B cell (primary cell): ENCODE results near the gene HACD2. TPM values are rescaled to one million over a fixed set of nuclear protein-coding genes. Genes with fewer than 3 reads are reported as not detected.

Source experiments
- ATAC-seq: fragments of 200-7000 bp; cut with Tn5 transposase; one replicate; pipeline ENCODE4 v1.10.0; 2021; ENCODE audit warnings: low read depth, mild to moderate bottlenecking, moderate number of reproducible peaks, moderate library complexity
- CTCF ChIA-PET: fragments of 350-600 bp; sonication (Branson Sonifier 250); formaldehyde crosslinking; loops from one replicate; lab custom pipeline; 2021; ENCODE audit warnings: antibody characterized with exemption, inconsistent platforms; lab: Charles Lee
- POLR2A ChIA-PET: fragments of 350-600 bp; sonication (Branson Sonifier 250); formaldehyde crosslinking; loops from one replicate; lab custom pipeline; 2021; ENCODE audit warnings: antibody characterized with exemption; lab: Charles Lee
- DNase-seq: peaks from one replicate; pipeline ENCODE4 v3.0.0; 2013
- H2AFZ ChIP-seq: 2 replicates; pipeline ENCODE4 v1.6.1; 2012; ENCODE audit warnings: mild to moderate bottlenecking, low read depth, low read length; ENCODE audit not compliant: insufficient read depth, poor library complexity, severe bottlenecking
- H3K27ac ChIP-seq, 2 donors: 1 replicate in 1 of 2; 2 replicates in 1 of 2; pipeline ENCODE4 v1.5.1; 2012 to 2013; ENCODE audit warnings: low read length in 2 of 2, mild to moderate bottlenecking in 2 of 2, moderate library complexity in 1 of 2
- H3K27me3 ChIP-seq, 4 experiments: fragments of 200-600 bp in 1 of 4; sonication (generic) in 1 of 4; replicated peaks in 1 of 4; 1 replicate in 2 of 4; 2 replicates in 2 of 4; pipeline versions ENCODE4 v1.6.1 to v1.7.0; 2013 to 2016; ENCODE audit warnings: low read length in 3 of 4, mild to moderate bottlenecking in 2 of 4, mixed read lengths in 1 of 4, moderate library complexity in 1 of 4; ENCODE audit not compliant: insufficient read depth in 4 of 4, control insufficient read depth in 3 of 4; ENCODE audit errors: control extremely low read depth in 1 of 4
- H3K36me3 ChIP-seq, 2 experiments: replicated peaks in 1 of 2; 1 replicate in 1 of 2; 2 replicates in 1 of 2; pipeline versions ENCODE4 v1.6.1 to v1.7.1; 2013; ENCODE audit warnings: low read length in 1 of 2; ENCODE audit not compliant: insufficient read depth in 2 of 2, control insufficient read depth in 1 of 2; ENCODE audit errors: control extremely low read depth in 1 of 2, extremely low read depth in 1 of 2
- H3K4me1 ChIP-seq, 2 donors: fragments of 200-600 bp in 1 of 2; sonication (generic) in 1 of 2; 1 replicate in 1 of 2; 2 replicates in 1 of 2; pipeline versions ENCODE4 v1.5.1 to v1.6.1; 2013 to 2017; ENCODE audit warnings: low read length in 2 of 2; ENCODE audit not compliant: control insufficient read depth in 2 of 2, insufficient read depth in 2 of 2
- H3K4me2 ChIP-seq: replicated peaks from 2 replicates; pipeline ENCODE3; 2012; ENCODE audit warnings: mild to moderate bottlenecking, low read depth, low read length; ENCODE audit not compliant: poor library complexity, severe bottlenecking
- H3K4me3 ChIP-seq, 5 experiments: fragments of 200-600 bp in 1 of 5; sonication (generic) in 1 of 5; 1 replicate in 3 of 5; 2 replicates in 2 of 5; pipeline versions ENCODE4 v1.5.1 to v1.7.0; 2011 to 2016; ENCODE audit warnings: low read length in 4 of 5, mild to moderate bottlenecking in 4 of 5, low read depth in 2 of 5, control low read depth in 1 of 5, moderate library complexity in 1 of 5; ENCODE audit not compliant: insufficient read depth in 1 of 5; ENCODE audit errors: control extremely low read depth in 1 of 5, extremely low read depth in 1 of 5
- H3K79me2 ChIP-seq: fragments of 200-600 bp; sonication (generic); one replicate; pipeline ENCODE4 v1.6.0; 2016; ENCODE audit warnings: low read length; ENCODE audit not compliant: control insufficient read depth, insufficient read depth
- H3K9ac ChIP-seq: fragments of 200-600 bp; sonication (generic); 2 replicates; pipeline ENCODE4 v1.6.1; 2017; ENCODE audit warnings: mild to moderate bottlenecking, low read length, moderate library complexity
- H3K9me3 ChIP-seq, 3 donors: one replicate each; pipeline versions ENCODE4 v1.6.1 to v1.7.1; 2013; ENCODE audit warnings: low read length in 2 of 3; ENCODE audit not compliant: control insufficient read depth in 2 of 3, insufficient read depth in 1 of 3; ENCODE audit errors: control extremely low read depth in 1 of 3
- H4K20me1 ChIP-seq: 2 replicates; pipeline ENCODE4 v1.6.0; 2012; ENCODE audit warnings: mild to moderate bottlenecking, low read length; ENCODE audit not compliant: insufficient read depth, control insufficient read depth, poor library complexity, severe bottlenecking
- H3K27ac Mint-ChIP-seq: one replicate; pipeline ENCODE4 v1.8.0; 2021; ENCODE audit warnings: mixed read lengths
- H3K27me3 Mint-ChIP-seq: one replicate; pipeline ENCODE4 v1.8.0; 2021; ENCODE audit warnings: mixed read lengths
- H3K4me1 Mint-ChIP-seq: one replicate; pipeline ENCODE4 v1.8.0; 2021; ENCODE audit warnings: mixed read lengths
- H3K4me3 Mint-ChIP-seq: one replicate; pipeline ENCODE4 v1.8.0; 2021; ENCODE audit warnings: mixed read lengths
- H3K9me3 Mint-ChIP-seq: one replicate; pipeline ENCODE4 v1.8.0; 2022; ENCODE audit warnings: mixed read lengths; ENCODE audit not compliant: insufficient read depth
- CTCF ChIP-seq: fragments of 200-600 bp; IDR thresholded peaks from one replicate; pipeline ENCODE4 v1.8.0; 2022; ENCODE audit warnings: antibody characterized with exemption, mild to moderate bottlenecking
- EZH2 ChIP-seq: IDR thresholded peaks from 2 replicates; pipeline ENCODE4 v1.6.1; 2012; ENCODE audit warnings: borderline replicate concordance, low read depth, mild to moderate bottlenecking, moderate library complexity, low read length; ENCODE audit not compliant: insufficient read depth, poor library complexity, severe bottlenecking
- WGBS: methylation state at CpG from one replicate; pipeline ENCODE4 v1.1.5; 2013; ENCODE audit warnings: missing lambda C conversion rate; ENCODE audit not compliant: insufficient coverage; 5-methylcytosine and 5-hydroxymethylcytosine counted together
- intact Hi-C: fragments of 100-400 bp; cut with micrococcal nuclease; formaldehyde crosslinking; loops from one replicate; pipeline ENCODE4 v1.10.0; 2022
- polyA plus RNA-seq: library from polyadenylated mRNA; depleted of rRNA; stranded (reverse); fragments of >200 nt; gene quantifications from 2 replicates; pipeline ENCODE4 v1.2.3, GENCODE V29; 2012
- total RNA-seq, 2 donors: library from RNA; stranded (reverse); fragments of 120-200 nt in 1 of 2; gene quantifications; 1 replicate in 1 of 2; 2 replicates in 1 of 2; pipeline versions ENCODE4 v1.2.3 to v1.2.4, GENCODE V29; 2013 to 2022

Gene HACD2
- total and polyA plus RNA-seq, 2 donors (not counting 1 experiment from before 2014, with no cell fraction given): 14.5 to 30.7 TPM

- no peak for ATAC-seq
- H3K36me3 ChIP-seq: no peaks in the 10 kb centered on the region
- DNase-seq: no peak
- peaks cover 0 to 5% (median 0%) of the 10 kb centered on the region in 3 donors for H3K9me3 ChIP-seq
- peaks cover 10 to 11% of the 10 kb centered on the region in 2 donors for H3K4me1 ChIP-seq
- H2AFZ ChIP-seq: no peak overlapping the region
- intact Hi-C loops: no loop called here
- ChIA-PET POLR2A (no interaction called here), CTCF (interaction anchor here (1.0 kb wide), 1 partner anchor 100 kb away, joined by 3 read pairs; no protein-coding TSS in a partner anchor)
- peaks cover 13% of the 10 kb centered on the region for H3K4me1 Mint-ChIP-seq
- H3K27ac Mint-ChIP-seq: no peak overlapping the region
- H4K20me1 ChIP-seq: no peaks in the 10 kb centered on the region
- no peaks in the 10 kb centered on the region for H3K27me3 ChIP-seq
- no peak overlapping the region for H3K27ac ChIP-seq
- no peak overlapping the region for H3K9ac ChIP-seq
- no peaks in the 10 kb centered on the region for H3K79me2 ChIP-seq
- H3K27me3 Mint-ChIP-seq: no peaks in the 10 kb centered on the region
- H3K9me3 Mint-ChIP-seq: no peaks in the 10 kb centered on the region
- TF ChIP-seq CTCF: no peak
- TF ChIP-seq EZH2: no peak
- H3K4me2 ChIP-seq: no peak overlapping the region
- H3K4me3 Mint-ChIP-seq: no peak overlapping the region
- H3K4me3 ChIP-seq: no peak overlapping the region
- 86% methylated on average over 2 of the region's 5 CpGs for WGBS
Measured at GRCh38 chr3:123623346-123623880, 38.6 kb upstream of the HACD2 start.

- Histone ChIP-seq H3K4me1 (peaks cover 15 to 17% of the 10 kb centered on the region in 2 donors), H3K4me3 (no peak overlapping the region), H3K4me2 (no peak overlapping the region), H2AFZ (no peak overlapping the region), H3K27ac (no peak overlapping the region), H4K20me1 (no peaks in the 10 kb centered on the region), H3K9ac (no peak overlapping the region), H3K27me3 (no peaks in the 10 kb centered on the region), H3K36me3 (no peaks in the 10 kb centered on the region), H3K79me2 (no peaks in the 10 kb centered on the region), H3K9me3 (no peaks in the 10 kb centered on the region)
- no peak overlapping the region for H3K4me3 Mint-ChIP-seq
- ChIA-PET CTCF (no interaction called here), POLR2A (no interaction called here)
- TF ChIP-seq EZH2 (no peak), CTCF (no peak)
- H3K27me3 Mint-ChIP-seq: no peaks in the 10 kb centered on the region
- no peak overlapping the region for H3K27ac Mint-ChIP-seq
- peaks cover 20% of the 10 kb centered on the region for H3K4me1 Mint-ChIP-seq
- no peaks in the 10 kb centered on the region for H3K9me3 Mint-ChIP-seq
- 100% methylated on average over 2 of the region's 2 CpGs for WGBS
- intact Hi-C loops: no loop called here
- no peak for DNase-seq
- ATAC-seq: no peak
Measured at GRCh38 chr3:123622766-123623165, 37.9 kb upstream of the HACD2 start.
